Measurements from ENCODE around the gene FERMT2.

Gene FERMT2

DNA sequence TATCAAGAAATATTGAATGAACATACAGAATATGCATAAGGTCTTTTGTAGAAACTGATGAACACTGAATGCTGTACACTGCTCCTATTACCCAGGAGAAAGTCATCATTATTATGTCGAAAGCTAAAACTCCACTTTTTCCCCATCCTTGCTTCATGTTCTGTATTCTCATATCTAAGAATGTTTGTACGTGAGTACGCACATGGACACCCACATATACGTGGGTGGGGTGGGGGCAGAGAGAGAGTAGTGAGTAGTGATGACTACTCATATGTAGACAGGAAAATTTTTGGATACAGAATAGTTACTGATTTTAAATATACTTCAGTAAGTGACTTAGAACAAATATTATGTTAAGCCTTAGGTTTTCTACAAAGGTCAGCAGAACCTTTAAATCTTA lies 75.1 kb downstream of the FERMT2 start:
- Histone ChIP-seq H3K27me3 (ENCODE audit: control insufficient read depth, low read length) (no peaks in the 10 kb centered on the region; the same call in 1 of the 2 replicates), H3F3A (ENCODE audit: control insufficient read depth, insufficient read depth) (no peaks in the 10 kb centered on the region), H3K36me3 (ENCODE audit: control insufficient read depth, low read length) (no peaks in the 10 kb centered on the region), H3K9me3 (ENCODE audit: control insufficient read depth, insufficient read depth, low read length) (no peaks in the 10 kb centered on the region), H3K4me1 (ENCODE audit: control insufficient read depth, low read length) (no peaks in the 10 kb centered on the region), H3K27ac (ENCODE audit: low read depth, low read length) (no peak overlapping the region), H4K20me1 (ENCODE audit: control insufficient read depth, insufficient read depth, low read depth, low read length) (no peaks in the 10 kb centered on the region), H3K79me2 (ENCODE audit: control insufficient read depth, low read length) (no peaks in the 10 kb centered on the region), H3K9me2 (replicated peaks; ENCODE audit: control insufficient read depth, low read length) (no peaks in the 10 kb centered on the region), H3K4me2 (ENCODE audit: low read length) (no peak overlapping the region), H3K4me3 (ENCODE audit: low read length) (no peak overlapping the region)
- no peak for TF ChIP-seq EZH2phosphoT487 (IDR thresholded peaks at IDR 0.05; ENCODE audit: borderline replicate concordance, low read length)
- TF ChIP-seq CTCF (IDR thresholded peaks at IDR 0.05; ENCODE audit: low read depth, low read length, poor library complexity, severe bottlenecking) = no peak

DNA sequence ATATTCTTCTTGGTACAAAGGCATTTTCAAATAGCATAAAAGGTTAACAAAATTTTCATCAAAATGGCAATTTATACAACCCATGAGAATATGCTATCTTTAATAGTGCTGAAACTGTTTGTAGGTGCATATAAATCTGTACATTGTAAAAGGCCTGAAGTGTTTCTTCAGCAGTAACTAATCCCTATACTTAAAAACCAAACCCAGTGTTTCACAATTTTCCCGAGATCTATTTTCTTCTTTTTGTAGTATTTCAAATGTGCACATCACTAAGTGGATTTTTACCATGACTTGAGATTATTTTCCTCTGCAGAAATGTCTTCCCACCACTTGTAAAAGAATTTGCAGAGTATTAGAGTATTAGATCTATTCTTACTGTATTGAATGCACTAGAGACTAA lies 76.5 kb downstream of the FERMT2 start:
- Histone ChIP-seq H3K79me2 (ENCODE audit: control insufficient read depth, low read length) (no peaks in the 10 kb centered on the region), H3K27ac (ENCODE audit: low read depth, low read length) (no peak overlapping the region), H3K9me3 (ENCODE audit: control insufficient read depth, insufficient read depth, low read length) (no peaks in the 10 kb centered on the region), H3F3A (ENCODE audit: control insufficient read depth, insufficient read depth) (no peaks in the 10 kb centered on the region), H4K20me1 (ENCODE audit: control insufficient read depth, insufficient read depth, low read depth, low read length) (no peaks in the 10 kb centered on the region), H3K27me3 (ENCODE audit: control insufficient read depth, low read length) (no peaks in the 10 kb centered on the region; the same call in 1 of the 2 replicates), H3K9me2 (replicated peaks; ENCODE audit: control insufficient read depth, low read length) (no peaks in the 10 kb centered on the region), H3K4me3 (ENCODE audit: low read length) (no peak overlapping the region), H3K4me2 (ENCODE audit: low read length) (no peak overlapping the region), H3K36me3 (ENCODE audit: control insufficient read depth, low read length) (no peaks in the 10 kb centered on the region), H3K4me1 (ENCODE audit: control insufficient read depth, low read length) (no peaks in the 10 kb centered on the region)
- no peak for TF ChIP-seq EZH2phosphoT487 (IDR thresholded peaks at IDR 0.05; ENCODE audit: borderline replicate concordance, low read length)
- TF ChIP-seq CTCF (IDR thresholded peaks at IDR 0.05; ENCODE audit: low read depth, low read length, poor library complexity, severe bottlenecking) = no peak

- Histone ChIP-seq H3K4me1 (ENCODE audit: control insufficient read depth, low read length) (no peaks in the 10 kb centered on the region), H3K36me3 (ENCODE audit: control insufficient read depth, low read length) (no peaks in the 10 kb centered on the region), H3K9me3 (ENCODE audit: control insufficient read depth, insufficient read depth, low read length) (no peaks in the 10 kb centered on the region), H3K9me2 (replicated peaks; ENCODE audit: control insufficient read depth, low read length) (no peaks in the 10 kb centered on the region), H3K4me3 (ENCODE audit: low read length) (no peak overlapping the region), H4K20me1 (ENCODE audit: control insufficient read depth, insufficient read depth, low read depth, low read length) (no peaks in the 10 kb centered on the region), H3K27me3 (ENCODE audit: control insufficient read depth, low read length) (no peaks in the 10 kb centered on the region; the same call in 1 of the 2 replicates), H3K4me2 (ENCODE audit: low read length) (no peak overlapping the region), H3K27ac (ENCODE audit: low read depth, low read length) (no peak overlapping the region), H3K79me2 (ENCODE audit: control insufficient read depth, low read length) (no peaks in the 10 kb centered on the region), H3F3A (ENCODE audit: control insufficient read depth, insufficient read depth) (no peaks in the 10 kb centered on the region)
- TF ChIP-seq CTCF (IDR thresholded peaks at IDR 0.05; ENCODE audit: low read depth, low read length, poor library complexity, severe bottlenecking) (no peak), EZH2phosphoT487 (IDR thresholded peaks at IDR 0.05; ENCODE audit: borderline replicate concordance, low read length) (no peak)
Measured at GRCh38 chr14:52873694-52874093, 77.2 kb downstream of the FERMT2 start.
